ENCODE measurements around the gene MAP9.

GRCh38 chr4:155415662-155416061, 38.9 kb upstream of the MAP9 start:
- no peak for TF ChIP-seq EZH2 (IDR thresholded peaks at IDR 0.05; ENCODE audit: insufficient read depth, poor library complexity, severe bottlenecking)
- no peak for TF ChIP-seq EZH2phosphoT487 (IDR thresholded peaks at IDR 0.05; ENCODE audit: insufficient read depth, low read depth)

All from GM23248 (cell line).